Purkinje cell (primary cell): Measurements from ENCODE around the gene COX8C. TPM values are rescaled to one million over a fixed set of nuclear protein-coding genes. Genes with fewer than 3 reads are reported as not detected.

Source experiments
- polyA plus RNA-seq: library from polyadenylated mRNA; unstranded; fragments of >200 nt; fragmentation: Nextera tagmentation; gene quantifications from 2 replicates; pipeline ENCODE4 v1.2.1, GENCODE V29; 2014

COX8C gene, protein sequence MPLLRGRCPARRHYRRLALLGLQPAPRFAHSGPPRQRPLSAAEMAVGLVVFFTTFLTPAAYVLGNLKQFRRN
- 1.0 TPM in 1 of 2 replicates, not detected in the other for polyA plus RNA-seq

DNA sequence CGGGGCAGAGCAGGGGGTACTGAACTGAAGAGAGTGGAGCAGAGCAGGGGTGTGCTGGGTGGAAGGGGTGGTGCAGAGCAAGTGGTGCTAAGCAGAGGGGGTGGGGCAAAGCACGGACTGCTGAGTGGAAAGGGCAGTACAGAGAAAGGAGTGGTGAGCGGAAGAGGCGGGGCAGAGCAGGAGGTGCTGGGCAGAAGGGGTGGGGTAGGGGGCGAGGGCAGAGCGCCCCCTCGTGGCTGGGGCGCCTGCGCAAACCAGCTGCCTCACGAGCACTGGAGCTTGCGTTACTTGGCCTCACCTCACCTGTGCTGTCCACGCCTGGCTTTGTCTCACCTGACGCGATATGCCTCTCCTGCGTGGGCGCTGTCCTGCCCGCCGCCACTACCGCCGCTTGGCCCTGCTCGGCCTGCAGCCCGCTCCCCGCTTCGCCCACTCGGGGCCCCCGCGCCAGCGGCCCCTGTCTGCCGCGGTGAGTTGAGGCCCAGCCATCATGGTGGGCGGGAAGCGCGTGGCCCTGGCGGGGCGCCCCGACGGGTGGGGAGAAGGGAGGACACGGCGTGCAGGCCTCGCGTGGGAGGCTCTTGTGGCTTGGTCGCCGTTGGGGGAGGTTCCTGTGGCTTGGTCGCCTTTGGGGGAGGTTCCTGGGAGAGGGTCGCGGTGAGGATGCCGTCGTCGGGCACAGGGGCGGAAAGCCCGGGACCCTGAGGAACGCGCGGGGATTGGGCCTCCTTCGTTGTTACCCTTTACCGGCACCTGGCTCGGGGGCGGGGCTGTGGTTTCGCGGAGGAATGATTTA lies at the start of gene COX8C:
Gene COX8C (plus strand): TSS at position 257 of the 796 bp plus-strand sequence. CDS start 87 bp downstream, at position 344.

DNA sequence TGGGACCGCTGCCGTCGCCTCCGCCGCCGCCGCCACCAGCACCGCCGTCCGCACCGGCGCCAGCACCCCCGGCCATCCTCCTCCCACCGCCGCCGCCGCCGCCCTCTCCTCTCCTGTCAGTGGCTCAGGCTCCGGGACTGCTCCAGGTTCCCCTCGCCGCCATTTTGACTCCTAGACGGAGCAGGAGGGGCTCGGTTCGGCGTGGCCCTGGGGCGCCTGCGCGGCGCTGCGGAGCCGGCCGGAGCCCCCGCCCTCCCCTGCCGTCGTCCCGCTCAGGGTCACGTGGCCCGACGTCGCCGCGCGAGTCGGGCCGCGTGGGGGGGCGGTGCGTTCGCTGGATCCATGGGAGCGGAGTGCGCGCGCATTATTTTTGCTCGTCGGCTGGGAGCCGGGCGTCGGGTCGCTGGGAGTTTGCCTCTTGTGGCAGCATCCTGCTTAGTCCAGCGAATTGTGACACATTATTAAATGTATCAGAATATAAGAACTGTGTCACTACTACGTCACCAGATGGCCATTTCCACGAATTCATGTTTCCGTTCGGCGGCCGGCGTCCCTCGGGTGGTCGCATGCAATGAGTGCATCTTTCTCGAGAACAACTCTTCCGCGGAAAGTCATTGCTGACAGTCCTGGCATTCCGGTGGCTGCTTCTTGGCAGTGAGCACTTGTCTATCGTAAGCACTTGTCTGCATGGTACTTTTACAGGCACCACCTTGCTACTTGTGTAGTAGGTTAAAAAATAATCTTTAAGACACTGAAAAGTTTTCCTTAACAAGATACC lies 13.9 kb upstream of the COX8C start, which contains the start of gene BTBD7:
Gene BTBD7 (minus strand): TSS at position 184 of the 778 bp plus-strand sequence. CDS start 36,985 bp downstream, outside the sequence.

Other genes starting within 250 kb of the COX8C start
- 3.9 and 8.5 TPM in 2 replicates for gene ITPK1, start 231.3 kb upstream of the COX8C start, polyA plus RNA-seq
- 170 and 188 TPM in 2 replicates for gene MOAP1, start 162.3 kb upstream of the COX8C start, polyA plus RNA-seq
- 25.2 and 45.3 TPM in 2 replicates for gene LYSET, start 161.9 kb upstream of the COX8C start, polyA plus RNA-seq
- gene GON7, start 140.1 kb upstream of the COX8C start, polyA plus RNA-seq: 31.5 and 32.1 TPM in 2 replicates
- 18.4 and 19.4 TPM in 2 replicates for gene UBR7, start 139.9 kb upstream of the COX8C start, polyA plus RNA-seq
- 6.7 TPM in 2 replicates for gene BTBD7, start 14.1 kb upstream of the COX8C start, polyA plus RNA-seq
- 7.5 and 10.4 TPM in 2 replicates for gene UNC79, start 83.8 kb downstream of the COX8C start, polyA plus RNA-seq